Caco-2 (cell line): ENCODE data around the gene PDE10A. TPM values are rescaled to one million over a fixed set of nuclear protein-coding genes. Genes with fewer than 3 reads are reported as not detected.

Source experiments
- BruUV-seq: library from RNA; stranded (reverse); fragments of 400-500 nt; replicated peaks from 2 replicates; lab custom pipeline; 2021; lab: Mats Ljungman, UMichigan
- CTCF ChIA-PET: fragments of 300-600 bp; sonication (Branson Sonifier 250); formaldehyde crosslinking; loops from one replicate; lab custom pipeline; 2022; ENCODE audit warnings: antibody characterized with exemption; lab: Charles Lee
- POLR2A ChIA-PET: fragments of 300-600 bp; sonication (Branson Sonifier 250); formaldehyde crosslinking; loops from one replicate; lab custom pipeline; 2022; ENCODE audit warnings: antibody characterized with exemption; lab: Charles Lee
- DNase-seq, 2 experiments: peaks; one replicate each; pipeline versions ENCODE4 v3.0.0 to v3.0.0-alpha.2; 2020 to 2022
- H3K27me3 ChIP-seq: replicated peaks from 2 replicates; pipeline ENCODE4 v1.6.0; 2011; ENCODE audit warnings: low read length; ENCODE audit not compliant: control insufficient read depth, insufficient read depth
- H3K36me3 ChIP-seq: 2 replicates; pipeline ENCODE4 v1.5.1; 2011; ENCODE audit warnings: low read length; ENCODE audit not compliant: control insufficient read depth, insufficient read depth
- H3K4me1 ChIP-seq: fragments of 250-450 bp; sonication (Bioruptor Pico); 2 replicates; pipeline ENCODE4 v1.5.1; 2020; ENCODE audit warnings: mild to moderate bottlenecking
- H3K4me3 ChIP-seq: 2 replicates; pipeline ENCODE4 v1.5.1; 2011; ENCODE audit warnings: low read depth, mild to moderate bottlenecking, control low read depth, low read length
- H3K9me3 ChIP-seq: fragments of 250-450 bp; sonication (Bioruptor Pico); 2 replicates; pipeline ENCODE4 v1.5.1; 2020; ENCODE audit warnings: mild to moderate bottlenecking, moderate library complexity
- H3K27ac Mint-ChIP-seq: one replicate; pipeline ENCODE4 v1.8.0; 2022; ENCODE audit warnings: mixed read lengths; ENCODE audit not compliant: unreplicated experiment
- H3K27me3 Mint-ChIP-seq: one replicate; pipeline ENCODE4 v1.8.0; 2022; ENCODE audit warnings: mixed read lengths; ENCODE audit not compliant: insufficient read depth, unreplicated experiment
- H3K36me3 Mint-ChIP-seq: one replicate; pipeline ENCODE4 v1.8.0; 2022; ENCODE audit warnings: mild to moderate bottlenecking, mixed read lengths; ENCODE audit not compliant: insufficient read depth, unreplicated experiment
- H3K4me1 Mint-ChIP-seq: one replicate; pipeline ENCODE4 v1.8.0; 2022; ENCODE audit warnings: low read depth, mixed read lengths; ENCODE audit not compliant: unreplicated experiment
- H3K4me3 Mint-ChIP-seq: one replicate; pipeline ENCODE4 v1.8.0; 2022; ENCODE audit warnings: mild to moderate bottlenecking, moderate library complexity, mixed read lengths; ENCODE audit not compliant: unreplicated experiment
- H3K9me3 Mint-ChIP-seq: one replicate; pipeline ENCODE4 v1.8.0; 2022; ENCODE audit warnings: mixed read lengths; ENCODE audit not compliant: unreplicated experiment
- intact Hi-C: fragments of 100-400 bp; cut with micrococcal nuclease; formaldehyde crosslinking; loops from one replicate; pipeline ENCODE4 v1.10.0; 2022; ENCODE audit not compliant: unreplicated experiment
- total RNA-seq: library from RNA; stranded (reverse); gene quantifications from 2 replicates; pipeline ENCODE4 v1.2.3, GENCODE V29; 2022
- TF ChIP-seq, protein P1 (sequence below), 2 experiments: fragments of 200-600 bp in 1 of 2; IDR thresholded peaks; 1 replicate in 1 of 2; 2 replicates in 1 of 2; pipeline versions ENCODE4 v1.5.1 to v1.8.0; 2011 to 2022; ENCODE audit warnings: antibody characterized with exemption in 1 of 2, control low read depth in 1 of 2, inconsistent platforms in 1 of 2, low read depth in 1 of 2, low read length in 1 of 2, mild to moderate bottlenecking in 1 of 2, moderate library complexity in 1 of 2; ENCODE audit not compliant: insufficient read depth in 1 of 2, severe bottlenecking in 1 of 2, unreplicated experiment in 1 of 2

The PDE10A gene
- total RNA-seq, 1 experiment from 2014 or later, result 3.4 TPM

DNA sequence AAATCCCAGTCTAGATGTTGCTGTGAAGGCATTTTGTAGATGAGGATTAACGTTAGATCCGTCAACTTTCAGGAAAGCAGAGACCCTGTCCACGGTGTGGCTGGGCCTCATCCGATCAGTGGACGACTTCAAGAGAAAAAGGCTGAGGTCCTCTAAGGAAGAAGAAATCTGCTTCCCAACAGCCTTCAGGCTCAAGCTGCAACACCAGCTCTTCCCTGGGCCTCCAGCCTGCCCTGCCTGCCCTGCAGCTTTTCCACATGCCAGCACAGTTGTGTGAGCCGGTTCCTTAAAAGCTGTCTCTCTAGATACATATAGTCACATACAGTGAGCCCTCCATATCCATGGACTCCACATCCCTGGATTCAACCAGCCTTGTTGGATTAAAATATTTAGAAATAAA lies 14.1 kb upstream of the PDE10A start:
- Mint-ChIP-seq H3K9me3 (no peaks in the 10 kb centered on the region), H3K4me3 (no peak overlapping the region), H3K36me3 (no peaks in the 10 kb centered on the region), H3K4me1 (no peaks in the 10 kb centered on the region), H3K27ac (no peak overlapping the region), H3K27me3 (no peaks in the 10 kb centered on the region)
- Histone ChIP-seq H3K36me3 (no peaks in the 10 kb centered on the region), H3K4me3 (no peak overlapping the region), H3K4me1 (no peaks in the 10 kb centered on the region), H3K27me3 (no peaks in the 10 kb centered on the region), H3K9me3 (no peaks in the 10 kb centered on the region)
- intact Hi-C loops, result no loop called here
- ChIA-PET POLR2A (no interaction called here), CTCF (no interaction called here)
- TF ChIP-seq, protein P1, sequence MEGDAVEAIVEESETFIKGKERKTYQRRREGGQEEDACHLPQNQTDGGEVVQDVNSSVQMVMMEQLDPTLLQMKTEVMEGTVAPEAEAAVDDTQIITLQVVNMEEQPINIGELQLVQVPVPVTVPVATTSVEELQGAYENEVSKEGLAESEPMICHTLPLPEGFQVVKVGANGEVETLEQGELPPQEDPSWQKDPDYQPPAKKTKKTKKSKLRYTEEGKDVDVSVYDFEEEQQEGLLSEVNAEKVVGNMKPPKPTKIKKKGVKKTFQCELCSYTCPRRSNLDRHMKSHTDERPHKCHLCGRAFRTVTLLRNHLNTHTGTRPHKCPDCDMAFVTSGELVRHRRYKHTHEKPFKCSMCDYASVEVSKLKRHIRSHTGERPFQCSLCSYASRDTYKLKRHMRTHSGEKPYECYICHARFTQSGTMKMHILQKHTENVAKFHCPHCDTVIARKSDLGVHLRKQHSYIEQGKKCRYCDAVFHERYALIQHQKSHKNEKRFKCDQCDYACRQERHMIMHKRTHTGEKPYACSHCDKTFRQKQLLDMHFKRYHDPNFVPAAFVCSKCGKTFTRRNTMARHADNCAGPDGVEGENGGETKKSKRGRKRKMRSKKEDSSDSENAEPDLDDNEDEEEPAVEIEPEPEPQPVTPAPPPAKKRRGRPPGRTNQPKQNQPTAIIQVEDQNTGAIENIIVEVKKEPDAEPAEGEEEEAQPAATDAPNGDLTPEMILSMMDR (IDR thresholded peaks at IDR 0.05; ENCODE audit: insufficient read depth in 1 of 2, low read depth in 1 of 2, low read length in 1 of 2, severe bottlenecking in 1 of 2, unreplicated experiment in 1 of 2), result no peak
- no TSS peak for BruUV-seq
- no peak for DNase-seq

DNA sequence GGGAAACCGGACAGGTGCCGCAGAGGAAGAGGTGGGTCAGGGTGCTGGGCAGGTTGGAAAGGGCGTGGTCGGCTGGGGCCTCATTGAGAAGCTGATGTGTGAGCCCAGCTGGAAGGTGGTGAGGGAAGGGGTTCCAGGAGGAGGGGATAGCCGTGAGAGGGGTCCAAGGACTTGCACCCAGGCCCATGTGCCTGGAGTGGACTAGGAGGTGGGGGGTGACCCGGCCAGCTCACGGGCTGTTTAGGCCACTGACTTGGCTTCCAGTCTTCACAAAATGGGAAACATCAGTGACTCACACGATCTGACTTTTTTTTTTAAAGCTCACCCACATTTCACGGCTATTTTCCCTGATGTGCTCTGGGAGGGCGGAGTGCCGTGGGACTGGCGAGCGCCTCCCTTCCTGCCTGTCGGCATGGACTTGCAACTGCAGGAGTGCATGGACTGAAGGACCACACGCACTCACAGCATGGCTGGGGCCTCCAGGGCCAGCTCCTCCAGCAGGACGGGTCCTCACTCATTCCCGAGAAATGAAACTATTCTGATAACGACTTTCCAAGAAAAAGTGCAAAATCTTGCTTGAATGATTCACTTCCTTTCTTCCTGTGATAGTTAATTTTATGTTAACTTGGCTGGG lies 13.5 kb upstream of the PDE10A start:
- Histone ChIP-seq H3K9me3 (no peaks in the 10 kb centered on the region), H3K27me3 (no peaks in the 10 kb centered on the region), H3K36me3 (no peaks in the 10 kb centered on the region), H3K4me1 (no peaks in the 10 kb centered on the region), H3K4me3 (no peak overlapping the region)
- DNase-seq, result no peak
- H3K9me3 Mint-ChIP-seq, result no peaks in the 10 kb centered on the region
- no peaks in the 10 kb centered on the region for H3K4me1 Mint-ChIP-seq
- CTCF ChIA-PET, result no interaction called here
- TF ChIP-seq, protein P1 (IDR thresholded peaks at IDR 0.05; ENCODE audit: insufficient read depth in 1 of 2, low read depth in 1 of 2, low read length in 1 of 2, severe bottlenecking in 1 of 2, unreplicated experiment in 1 of 2), result no peak
- intact Hi-C loops, result no loop called here
- POLR2A ChIA-PET, result no interaction called here
- no peaks in the 10 kb centered on the region for H3K36me3 Mint-ChIP-seq
- no peak overlapping the region for H3K27ac Mint-ChIP-seq
- no TSS peak for BruUV-seq
- no peak overlapping the region for H3K4me3 Mint-ChIP-seq
- no peaks in the 10 kb centered on the region for H3K27me3 Mint-ChIP-seq

- CTCF ChIA-PET, result no interaction called here
Observed at GRCh38 chr6:165675120-165675519, 12.1 kb upstream of the PDE10A start.

More at GRCh38 chr6:165675120-165675519, 12.1 kb upstream of the PDE10A start:
- Histone ChIP-seq H3K36me3 (no peaks in the 10 kb centered on the region), H3K4me3 (no peak overlapping the region), H3K9me3 (no peaks in the 10 kb centered on the region), H3K4me1 (no peaks in the 10 kb centered on the region), H3K27me3 (no peaks in the 10 kb centered on the region)
- no TSS peak for BruUV-seq
- no peaks in the 10 kb centered on the region for H3K36me3 Mint-ChIP-seq
- no peak for DNase-seq
- POLR2A ChIA-PET, result no interaction called here
- no peaks in the 10 kb centered on the region for H3K27me3 Mint-ChIP-seq
- no peaks in the 10 kb centered on the region for H3K9me3 Mint-ChIP-seq
- no peaks in the 10 kb centered on the region for H3K4me1 Mint-ChIP-seq
- intact Hi-C loops, result no loop called here
- TF ChIP-seq, protein P1 (IDR thresholded peaks at IDR 0.05; ENCODE audit: insufficient read depth in 1 of 2, low read depth in 1 of 2, low read length in 1 of 2, severe bottlenecking in 1 of 2, unreplicated experiment in 1 of 2), result no peak
- H3K4me3 Mint-ChIP-seq, result no peak overlapping the region
- no peak overlapping the region for H3K27ac Mint-ChIP-seq
